ENCODE data around the gene CTSS.

Gene CTSS

DNA sequence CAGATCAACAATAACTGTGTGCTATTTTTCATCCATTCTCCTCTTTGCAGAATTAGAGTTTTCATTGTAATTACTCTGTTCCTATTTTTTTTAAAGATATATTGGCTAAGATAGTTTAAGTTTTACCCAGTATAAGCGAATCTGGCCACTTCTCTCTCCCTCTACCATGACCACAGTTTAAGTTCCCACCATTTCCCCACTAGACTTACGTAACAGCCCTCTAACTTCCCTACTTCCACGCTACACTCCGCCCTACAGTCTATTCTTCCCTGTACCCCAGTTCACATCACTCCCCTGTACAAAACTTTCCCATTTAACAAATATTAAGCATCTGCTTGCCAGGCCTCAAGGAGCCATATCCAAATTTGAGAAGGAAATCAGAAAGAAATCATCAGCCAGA lies 26.0 kb upstream of the CTSS start:
- TF ChIP-seq, protein P1, sequence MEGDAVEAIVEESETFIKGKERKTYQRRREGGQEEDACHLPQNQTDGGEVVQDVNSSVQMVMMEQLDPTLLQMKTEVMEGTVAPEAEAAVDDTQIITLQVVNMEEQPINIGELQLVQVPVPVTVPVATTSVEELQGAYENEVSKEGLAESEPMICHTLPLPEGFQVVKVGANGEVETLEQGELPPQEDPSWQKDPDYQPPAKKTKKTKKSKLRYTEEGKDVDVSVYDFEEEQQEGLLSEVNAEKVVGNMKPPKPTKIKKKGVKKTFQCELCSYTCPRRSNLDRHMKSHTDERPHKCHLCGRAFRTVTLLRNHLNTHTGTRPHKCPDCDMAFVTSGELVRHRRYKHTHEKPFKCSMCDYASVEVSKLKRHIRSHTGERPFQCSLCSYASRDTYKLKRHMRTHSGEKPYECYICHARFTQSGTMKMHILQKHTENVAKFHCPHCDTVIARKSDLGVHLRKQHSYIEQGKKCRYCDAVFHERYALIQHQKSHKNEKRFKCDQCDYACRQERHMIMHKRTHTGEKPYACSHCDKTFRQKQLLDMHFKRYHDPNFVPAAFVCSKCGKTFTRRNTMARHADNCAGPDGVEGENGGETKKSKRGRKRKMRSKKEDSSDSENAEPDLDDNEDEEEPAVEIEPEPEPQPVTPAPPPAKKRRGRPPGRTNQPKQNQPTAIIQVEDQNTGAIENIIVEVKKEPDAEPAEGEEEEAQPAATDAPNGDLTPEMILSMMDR (IDR thresholded peaks at IDR 0.05; ENCODE audit: low read depth, low read length), result no peak
- no peak for DNase-seq (ENCODE audit: extremely low read depth, low read depth)

DNA sequence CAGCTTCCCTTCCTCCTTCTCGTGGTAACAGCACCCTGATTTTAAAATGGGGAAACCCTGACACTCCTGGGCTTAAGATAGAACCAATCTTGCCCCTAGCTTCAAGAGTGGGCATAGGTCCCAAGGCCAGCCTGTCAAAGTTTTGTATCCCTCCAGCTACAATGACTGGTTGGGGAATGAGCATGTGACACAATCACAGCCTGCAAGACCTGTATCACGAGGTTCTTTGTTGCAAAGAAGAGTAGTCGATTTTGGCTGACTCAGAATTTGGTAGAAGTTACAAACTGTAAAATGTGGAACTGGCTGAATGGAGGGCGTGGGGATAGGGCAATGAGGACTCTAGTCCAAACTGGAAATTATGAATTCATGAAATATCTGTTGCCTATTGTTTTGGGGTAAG lies 23.8 kb upstream of the CTSS start:
- TF ChIP-seq, protein P1 (IDR thresholded peaks at IDR 0.05; ENCODE audit: low read depth, low read length), result no peak
- DNase-seq (ENCODE audit: extremely low read depth, low read depth), result no peak

- no peak for DNase-seq (ENCODE audit: extremely low read depth, low read depth)
- TF ChIP-seq, protein P1 (IDR thresholded peaks at IDR 0.05; ENCODE audit: low read depth, low read length), result no peak
Measured at GRCh38 chr1:150788946-150789345, 23.4 kb upstream of the CTSS start.

DNA sequence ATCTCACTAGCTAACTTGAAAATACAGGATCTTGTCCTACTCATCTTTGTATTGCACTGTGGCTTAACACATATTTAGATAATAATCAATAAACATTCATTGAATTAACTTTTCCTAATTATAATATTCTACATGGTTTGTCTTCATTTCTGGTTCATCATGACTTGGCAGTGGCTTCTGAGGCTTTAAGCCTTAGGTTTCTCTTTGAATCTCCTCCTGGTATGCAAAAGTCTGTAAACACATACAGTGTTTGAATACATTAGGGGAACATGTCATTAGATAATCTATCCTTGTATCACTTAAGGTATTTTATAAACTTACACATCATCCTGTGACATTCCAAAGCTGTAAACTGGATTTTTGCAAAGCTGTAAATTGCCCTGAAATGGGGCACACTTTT lies 21.9 kb upstream of the CTSS start:
- no peak for DNase-seq (ENCODE audit: extremely low read depth, low read depth)
- TF ChIP-seq, protein P1 (IDR thresholded peaks at IDR 0.05; ENCODE audit: low read depth, low read length), result no peak

DNA sequence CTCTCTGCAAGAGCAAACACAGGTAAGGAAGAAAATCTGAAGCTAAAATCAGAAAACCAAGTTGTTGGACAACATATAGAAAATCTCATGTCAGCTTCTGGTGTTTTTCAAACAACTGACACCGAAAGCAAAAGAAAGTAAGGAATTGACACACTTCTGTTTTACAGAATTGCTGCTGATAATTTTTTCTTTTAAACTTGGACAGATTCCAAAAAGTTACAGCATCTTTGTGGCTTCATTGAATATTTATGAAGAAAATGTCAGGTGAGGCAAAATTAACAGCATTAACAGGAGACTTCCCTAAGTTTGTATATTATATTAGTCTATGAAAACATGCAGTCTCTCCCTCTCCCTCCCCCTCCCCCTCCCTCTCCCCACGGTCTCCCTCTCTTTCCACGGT lies 14.9 kb upstream of the CTSS start:
- TF ChIP-seq, protein P1 (IDR thresholded peaks at IDR 0.05; ENCODE audit: low read depth, low read length), result no peak
- no peak for DNase-seq (ENCODE audit: extremely low read depth, low read depth)

- TF ChIP-seq, protein P1 (IDR thresholded peaks at IDR 0.05; ENCODE audit: low read depth, low read length), result no peak
- no peak for DNase-seq (ENCODE audit: extremely low read depth, low read depth)
Measured at GRCh38 chr1:150778409-150778808, 12.8 kb upstream of the CTSS start.

GRCh38 chr1:150777544-150777943 lies 12.0 kb upstream of the CTSS start:
- TF ChIP-seq, protein P1 (IDR thresholded peaks at IDR 0.05; ENCODE audit: low read depth, low read length), result no peak
- DNase-seq (ENCODE audit: extremely low read depth, low read depth), result no peak

- peak; percentile 27 for DNase-seq (ENCODE audit: extremely low read depth, low read depth)
Measured at GRCh38 chr1:150775931-150776505, 10.4 kb upstream of the CTSS start.

Data from AG09319 (cell line).